ENCODE measurements around the gene HIP1R. TPM values are rescaled to one million over a fixed set of nuclear protein-coding genes. Genes with fewer than 3 reads are reported as not detected.

The HIP1R gene
- total and polyA plus RNA-seq, 8 donors, result 52.1 to 395 (median 89.8) TPM

- H3K27ac ChIP-seq, result peak overlapping the region; percentile 13 to 72 (median 56)
- TF ChIP-seq POLR2A (IDR thresholded peaks at IDR 0.05), result no peak
- TF ChIP-seq CTCF (IDR thresholded peaks at IDR 0.05), result peak in 5 of 7 experiments; percentile 90 to 98 (median 96)
- peak in 1 of 3 donors; percentile 80 for TF ChIP-seq POLR2AphosphoS5 (IDR thresholded peaks at IDR 0.05)
- TF ChIP-seq EP300 (IDR thresholded peaks at IDR 0.05), result no peak
- H3K27me3 ChIP-seq, result no peaks in the 10 kb centered on the region
- 20 to 41% (median 25%) methylated on average over 15 to 28 of the region's 28 CpGs for WGBS, 5 donors
- DNase-seq, result peak; percentile 87 to 94
- H3K4me1 ChIP-seq, result peaks cover 15 to 67% (median 53%) of the 10 kb centered on the region in 4 donors
- intact Hi-C loops (cut with DNase I; ENCODE audit: low total_unique reads), result no loop called here
- H3K9me3 ChIP-seq, result no peaks in the 10 kb centered on the region
- H3K4me3 ChIP-seq, result no peak overlapping the region
- peaks cover 52 to 84% (median 77%) of the 10 kb centered on the region in 4 donors for H3K36me3 ChIP-seq
Measured at GRCh38 chr12:122860040-122860853, 25.0 kb downstream of the HIP1R start.

- H3K4me3 ChIP-seq, result no peak overlapping the region
- intact Hi-C loops (cut with DNase I; ENCODE audit: low total_unique reads), result no loop called here
- peaks cover 15 to 75% (median 61%) of the 10 kb centered on the region in 4 donors for H3K4me1 ChIP-seq
- DNase-seq, result no peak
- peak overlapping the region; percentile 13 to 72 (median 61) for H3K27ac ChIP-seq
- no peaks in the 10 kb centered on the region for H3K9me3 ChIP-seq
- no peaks in the 10 kb centered on the region for H3K27me3 ChIP-seq
- TF ChIP-seq CTCF (IDR thresholded peaks at IDR 0.05), result no peak
- no peak for TF ChIP-seq EP300 (IDR thresholded peaks at IDR 0.05)
- TF ChIP-seq POLR2A (IDR thresholded peaks at IDR 0.05), result no peak
- no peak for TF ChIP-seq POLR2AphosphoS5 (IDR thresholded peaks at IDR 0.05)
- H3K36me3 ChIP-seq, result peaks cover 47 to 84% (median 77%) of the 10 kb centered on the region in 4 donors
- WGBS, 5 donors, result 75 to 85% (median 79%) methylated on average over 21 to 23 of the region's 23 CpGs
Measured at GRCh38 chr12:122860854-122861586, 25.8 kb downstream of the HIP1R start.

- Histone ChIP-seq H3K4me1 (peaks cover 16 to 79% (median 66%) of the 10 kb centered on the region in 4 donors), H3K36me3 (peaks cover 44 to 84% (median 77%) of the 10 kb centered on the region in 4 donors), H3K27ac (peak overlapping the region; percentile 13 to 72 (median 61)), H3K27me3 (no peaks in the 10 kb centered on the region), H3K9me3 (no peaks in the 10 kb centered on the region), H3K4me3 (no peak overlapping the region)
- TF ChIP-seq POLR2A (IDR thresholded peaks at IDR 0.05), result no peak
- no peak for TF ChIP-seq EP300 (IDR thresholded peaks at IDR 0.05)
- TF ChIP-seq CTCF (IDR thresholded peaks at IDR 0.05), result no peak
- TF ChIP-seq POLR2AphosphoS5 (IDR thresholded peaks at IDR 0.05), result no peak
- intact Hi-C loops (cut with DNase I; ENCODE audit: low total_unique reads), result no loop called here
- 61 to 78% (median 66%) methylated on average over 3 to 5 of the region's 5 CpGs for WGBS, 5 donors
- DNase-seq, result no peak
Measured at GRCh38 chr12:122861587-122861970, 26.3 kb downstream of the HIP1R start.

- WGBS, 5 donors, result 54 to 63% (median 58%) methylated on average over 18 to 20 of the region's 20 CpGs
- Histone ChIP-seq H3K9me3 (no peaks in the 10 kb centered on the region), H3K36me3 (peaks cover 44 to 84% (median 77%) of the 10 kb centered on the region in 4 donors), H3K4me1 (peaks cover 20 to 80% (median 72%) of the 10 kb centered on the region in 4 donors), H3K4me3 (no peak overlapping the region), H3K27me3 (no peaks in the 10 kb centered on the region), H3K27ac (peak overlapping the region; percentile 41 to 72 (median 61))
- no peak for DNase-seq
- no peak for TF ChIP-seq EP300 (IDR thresholded peaks at IDR 0.05)
- no peak for TF ChIP-seq CTCF (IDR thresholded peaks at IDR 0.05)
- no peak for TF ChIP-seq POLR2A (IDR thresholded peaks at IDR 0.05)
- no peak for TF ChIP-seq POLR2AphosphoS5 (IDR thresholded peaks at IDR 0.05)
- intact Hi-C loops (cut with DNase I; ENCODE audit: low total_unique reads), result no loop called here
Measured at GRCh38 chr12:122862110-122862634, 26.9 kb downstream of the HIP1R start.
